ENCODE measurements around the gene TMEM140. TPM values are rescaled to one million over a fixed set of nuclear protein-coding genes. Genes with fewer than 3 reads are reported as not detected.
"Not testable (repeated sequence)": the region's sequence is repeated elsewhere in the genome, so short reads cannot be mapped to it uniquely, and the experiment has no call there.

The TMEM140 gene
- total RNA-seq, 1 experiment from 2014 or later = not detected

DNA sequence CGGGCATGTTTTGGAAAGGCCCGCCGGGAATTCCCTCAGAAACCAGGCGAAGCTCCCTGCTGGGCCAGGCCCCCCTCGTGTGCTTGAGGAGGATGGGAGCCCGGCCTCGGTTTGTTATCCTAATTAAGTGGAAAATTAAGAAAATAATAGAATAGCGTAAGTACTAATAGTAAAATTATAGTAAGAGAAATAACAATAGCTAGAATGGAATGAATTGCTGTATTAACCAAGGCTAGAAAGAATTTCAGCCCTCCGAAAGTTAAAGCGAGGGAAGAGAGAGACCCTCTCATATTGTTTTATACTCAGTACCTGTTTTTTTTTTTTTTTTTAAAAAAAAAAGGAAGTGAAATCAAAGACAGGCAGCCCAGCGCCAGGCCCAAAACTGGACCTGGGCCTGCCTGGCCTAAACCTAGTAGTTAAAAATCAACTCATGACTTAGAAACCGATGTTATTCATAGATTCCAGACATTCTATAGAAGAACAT, 23.2 kb downstream of the TMEM140 start:
- Histone ChIP-seq H3K4me3 (ENCODE audit: low read depth, low read length, poor library complexity, severe bottlenecking) (peak overlapping the region; percentile 92), H3K36me3 (ENCODE audit: insufficient read depth, low read length, poor library complexity, severe bottlenecking) (peaks cover 24% of the 10 kb centered on the region), H3K27ac (ENCODE audit: low read depth, low read length, poor library complexity, severe bottlenecking) (peak overlapping the region; percentile 95)
- intact Hi-C loops (cut with micrococcal nuclease; ENCODE audit: unreplicated experiment) = loop anchor here (2.0 to 10.0 kb wide), 3 partner anchors 41 to 184 kb away; partner anchors contain the start of genes AGBL3 and WDR91
- POLR2A ChIA-PET (ENCODE audit: low non-redundant PET); CTCF ChIA-PET; H3K27me3 ChIP-seq (replicated peaks; ENCODE audit: insufficient read depth, low read depth, low read length, poor library complexity); H3K4me1 ChIP-seq (ENCODE audit: insufficient read depth, low read length, poor library complexity, severe bottlenecking); DNase-seq (ENCODE audit: low spot score); H3K9me3 ChIP-seq (ENCODE audit: low read depth, low read length, poor library complexity, severe bottlenecking): not testable (repeated sequence)
- TF ChIP-seq, protein P1, sequence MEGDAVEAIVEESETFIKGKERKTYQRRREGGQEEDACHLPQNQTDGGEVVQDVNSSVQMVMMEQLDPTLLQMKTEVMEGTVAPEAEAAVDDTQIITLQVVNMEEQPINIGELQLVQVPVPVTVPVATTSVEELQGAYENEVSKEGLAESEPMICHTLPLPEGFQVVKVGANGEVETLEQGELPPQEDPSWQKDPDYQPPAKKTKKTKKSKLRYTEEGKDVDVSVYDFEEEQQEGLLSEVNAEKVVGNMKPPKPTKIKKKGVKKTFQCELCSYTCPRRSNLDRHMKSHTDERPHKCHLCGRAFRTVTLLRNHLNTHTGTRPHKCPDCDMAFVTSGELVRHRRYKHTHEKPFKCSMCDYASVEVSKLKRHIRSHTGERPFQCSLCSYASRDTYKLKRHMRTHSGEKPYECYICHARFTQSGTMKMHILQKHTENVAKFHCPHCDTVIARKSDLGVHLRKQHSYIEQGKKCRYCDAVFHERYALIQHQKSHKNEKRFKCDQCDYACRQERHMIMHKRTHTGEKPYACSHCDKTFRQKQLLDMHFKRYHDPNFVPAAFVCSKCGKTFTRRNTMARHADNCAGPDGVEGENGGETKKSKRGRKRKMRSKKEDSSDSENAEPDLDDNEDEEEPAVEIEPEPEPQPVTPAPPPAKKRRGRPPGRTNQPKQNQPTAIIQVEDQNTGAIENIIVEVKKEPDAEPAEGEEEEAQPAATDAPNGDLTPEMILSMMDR (conservative IDR thresholded peaks at IDR 0.05; ENCODE audit: low read depth, low read length) = peak; percentile 28; the same call in 1 of the 2 replicates
- TSS peak; percentile 91 for BruUV-seq (replicated peaks)

DNA sequence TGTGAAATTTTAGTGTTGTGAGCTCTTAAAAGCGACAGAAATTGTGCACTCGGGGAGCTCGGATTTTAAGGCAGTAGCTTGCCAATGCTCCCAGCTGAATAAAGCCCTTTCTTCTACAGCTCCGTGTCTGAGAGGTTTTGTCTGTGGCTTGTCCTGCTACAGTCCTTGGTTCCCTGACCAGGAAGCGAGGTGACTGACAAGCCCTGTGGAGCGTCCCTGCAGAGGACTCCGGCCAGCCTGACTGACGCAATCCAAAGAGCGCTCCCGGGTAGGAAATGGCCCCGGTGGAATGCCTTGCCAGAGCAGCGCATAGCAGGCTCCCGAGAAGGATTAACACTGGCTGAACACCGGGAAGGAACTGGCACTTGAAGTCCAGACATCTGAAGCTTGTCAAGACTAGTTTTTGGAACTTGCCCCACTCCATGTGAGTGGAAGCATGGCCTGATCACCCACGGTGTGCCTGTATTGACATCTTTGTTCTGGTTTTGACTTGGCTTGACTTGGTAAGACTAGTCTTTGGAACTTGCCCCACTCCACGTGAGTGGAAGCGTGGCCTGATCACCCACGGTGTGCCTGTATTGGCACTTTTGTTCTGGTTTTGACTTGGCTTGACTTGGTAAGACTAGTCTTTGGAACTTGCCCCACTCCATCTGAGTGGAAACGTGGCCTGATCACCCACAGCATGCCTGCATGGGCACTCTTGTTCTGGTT, 23.9 kb downstream of the TMEM140 start:
- POLR2A ChIA-PET (ENCODE audit: low non-redundant PET); H3K27me3 ChIP-seq (replicated peaks; ENCODE audit: insufficient read depth, low read depth, low read length, poor library complexity); BruUV-seq (replicated peaks); H3K9me3 ChIP-seq (ENCODE audit: low read depth, low read length, poor library complexity, severe bottlenecking); DNase-seq (ENCODE audit: low spot score); CTCF ChIA-PET; H3K4me3 ChIP-seq (ENCODE audit: low read depth, low read length, poor library complexity, severe bottlenecking); H3K27ac ChIP-seq (ENCODE audit: low read depth, low read length, poor library complexity, severe bottlenecking); H3K4me1 ChIP-seq (ENCODE audit: insufficient read depth, low read length, poor library complexity, severe bottlenecking): not testable (repeated sequence)
- intact Hi-C loops (cut with micrococcal nuclease; ENCODE audit: unreplicated experiment) = loop anchor here (2.0 to 10.0 kb wide), 3 partner anchors 41 to 185 kb away; partner anchors contain the start of genes AGBL3 and WDR91
- H3K36me3 ChIP-seq (ENCODE audit: insufficient read depth, low read length, poor library complexity, severe bottlenecking) = peaks cover 17% of the 10 kb centered on the region

DNA sequence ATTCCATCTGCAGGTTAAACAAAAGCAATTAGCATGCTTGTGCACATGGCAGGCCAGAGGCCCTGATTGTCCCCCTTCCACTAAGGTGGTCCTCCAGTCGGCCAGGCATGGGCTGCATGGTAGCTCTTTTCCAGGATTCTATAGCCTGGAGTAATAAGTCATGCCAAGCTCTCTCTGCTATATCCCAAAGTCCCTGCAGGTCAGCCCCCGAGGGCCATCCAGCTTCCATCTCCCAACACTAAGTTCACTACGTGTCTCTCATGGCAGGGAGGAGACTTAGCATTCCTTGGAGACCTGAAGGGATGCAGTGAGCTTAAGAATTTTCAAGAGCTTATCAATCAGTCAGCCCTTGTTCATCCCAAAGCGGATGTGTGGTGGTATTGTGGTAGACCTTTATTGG, 26.0 kb downstream of the TMEM140 start:
- H3K4me3 ChIP-seq (ENCODE audit: low read depth, low read length, poor library complexity, severe bottlenecking); BruUV-seq (replicated peaks); H3K9me3 ChIP-seq (ENCODE audit: low read depth, low read length, poor library complexity, severe bottlenecking); CTCF ChIA-PET; H3K36me3 ChIP-seq (ENCODE audit: insufficient read depth, low read length, poor library complexity, severe bottlenecking); H3K27me3 ChIP-seq (replicated peaks; ENCODE audit: insufficient read depth, low read depth, low read length, poor library complexity); POLR2A ChIA-PET (ENCODE audit: low non-redundant PET); H3K27ac ChIP-seq (ENCODE audit: low read depth, low read length, poor library complexity, severe bottlenecking); H3K4me1 ChIP-seq (ENCODE audit: insufficient read depth, low read length, poor library complexity, severe bottlenecking); DNase-seq (ENCODE audit: low spot score): not testable (repeated sequence)
- intact Hi-C loops (cut with micrococcal nuclease; ENCODE audit: unreplicated experiment) = loop anchor here (5.0 to 10.0 kb wide), 2 partner anchors 38 to 59 kb away; partner anchors contain the start of gene WDR91

DNA sequence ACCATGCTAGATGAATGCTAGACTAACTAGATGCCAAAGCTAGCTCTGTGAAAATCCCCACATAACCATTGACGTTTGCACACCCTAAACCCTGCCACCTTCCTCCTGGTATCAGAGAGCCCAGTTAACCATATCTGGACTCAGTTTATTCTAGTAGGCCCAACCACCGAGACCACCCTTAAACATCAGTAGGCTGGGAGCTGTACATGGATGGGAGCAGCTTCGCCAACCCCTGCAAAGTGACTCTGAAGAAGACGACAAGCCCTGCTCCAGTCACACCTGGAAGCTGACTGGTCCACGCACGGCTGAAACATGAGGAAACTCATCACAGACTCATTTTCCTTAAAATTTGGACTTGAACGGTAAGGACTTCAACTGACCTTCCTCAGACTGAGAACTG, 27.1 kb downstream of the TMEM140 start:
- TF ChIP-seq, protein P1 (conservative IDR thresholded peaks at IDR 0.05; ENCODE audit: low read depth, low read length) = no peak
- TF ChIP-seq EZH2 (IDR thresholded peaks at IDR 0.05; ENCODE audit: borderline replicate concordance, low read depth, low read length, poor library complexity, severe bottlenecking) = no peak
- CTCF ChIA-PET = no interaction called here
- Histone ChIP-seq H3K4me3 (ENCODE audit: low read depth, low read length, poor library complexity, severe bottlenecking) (no peak overlapping the region), H3K9me3 (ENCODE audit: low read depth, low read length, poor library complexity, severe bottlenecking) (no peaks in the 10 kb centered on the region), H3K36me3 (ENCODE audit: insufficient read depth, low read length, poor library complexity, severe bottlenecking) (no peaks in the 10 kb centered on the region), H3K4me1 (ENCODE audit: insufficient read depth, low read length, poor library complexity, severe bottlenecking) (no peaks in the 10 kb centered on the region), H3K27ac (ENCODE audit: low read depth, low read length, poor library complexity, severe bottlenecking) (no peak overlapping the region), H3K27me3 (replicated peaks; ENCODE audit: insufficient read depth, low read depth, low read length, poor library complexity) (no peaks in the 10 kb centered on the region)
- DNase-seq (ENCODE audit: low spot score) = no peak
- BruUV-seq (replicated peaks) = no TSS peak
- POLR2A ChIA-PET (ENCODE audit: low non-redundant PET) = no interaction called here
- intact Hi-C loops (cut with micrococcal nuclease; ENCODE audit: unreplicated experiment) = loop anchor here (5.0 to 10.0 kb wide), 2 partner anchors 37 to 60 kb away; partner anchors contain the start of gene WDR91

All from A673 (cell line).